ENCODE data around the gene SH3BGRL.

DNA sequence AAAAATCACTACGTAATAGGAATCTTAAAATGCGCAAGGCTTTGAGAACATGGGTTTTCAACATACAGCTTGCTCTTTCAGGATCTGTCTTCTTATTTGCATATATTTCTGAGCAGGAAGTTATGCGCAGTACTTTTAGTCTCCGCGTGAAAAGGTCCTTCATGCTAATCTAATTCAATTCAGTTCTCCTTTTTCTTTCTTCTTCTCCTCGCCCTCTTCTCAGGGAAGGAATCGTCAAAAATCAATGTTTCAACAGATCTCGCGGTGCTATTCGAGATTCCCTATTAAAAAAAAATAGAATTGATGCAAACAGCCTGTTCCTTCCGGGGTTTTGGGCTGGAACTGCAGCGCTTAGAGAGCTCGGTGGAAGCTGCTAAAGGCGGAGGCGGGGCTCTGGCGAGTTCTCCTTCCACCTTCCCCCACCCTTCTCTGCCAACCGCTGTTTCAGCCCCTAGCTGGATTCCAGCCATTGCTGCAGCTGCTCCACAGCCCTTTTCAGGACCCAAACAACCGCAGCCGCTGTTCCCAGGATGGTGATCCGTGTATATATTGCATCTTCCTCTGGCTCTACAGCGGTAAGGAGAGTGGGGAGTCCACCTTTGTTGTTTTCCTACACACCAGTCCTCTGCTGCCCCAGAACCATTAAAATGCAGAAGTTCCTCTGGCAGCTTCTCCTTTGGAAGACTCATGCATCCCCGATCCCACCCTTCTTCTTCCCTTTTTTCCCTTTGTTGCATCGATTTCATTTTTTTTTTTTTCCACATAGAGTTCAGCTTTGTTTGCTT, at the start of gene SH3BGRL, which contains the start of gene HMGN5:
- TF ChIP-seq, protein P1, sequence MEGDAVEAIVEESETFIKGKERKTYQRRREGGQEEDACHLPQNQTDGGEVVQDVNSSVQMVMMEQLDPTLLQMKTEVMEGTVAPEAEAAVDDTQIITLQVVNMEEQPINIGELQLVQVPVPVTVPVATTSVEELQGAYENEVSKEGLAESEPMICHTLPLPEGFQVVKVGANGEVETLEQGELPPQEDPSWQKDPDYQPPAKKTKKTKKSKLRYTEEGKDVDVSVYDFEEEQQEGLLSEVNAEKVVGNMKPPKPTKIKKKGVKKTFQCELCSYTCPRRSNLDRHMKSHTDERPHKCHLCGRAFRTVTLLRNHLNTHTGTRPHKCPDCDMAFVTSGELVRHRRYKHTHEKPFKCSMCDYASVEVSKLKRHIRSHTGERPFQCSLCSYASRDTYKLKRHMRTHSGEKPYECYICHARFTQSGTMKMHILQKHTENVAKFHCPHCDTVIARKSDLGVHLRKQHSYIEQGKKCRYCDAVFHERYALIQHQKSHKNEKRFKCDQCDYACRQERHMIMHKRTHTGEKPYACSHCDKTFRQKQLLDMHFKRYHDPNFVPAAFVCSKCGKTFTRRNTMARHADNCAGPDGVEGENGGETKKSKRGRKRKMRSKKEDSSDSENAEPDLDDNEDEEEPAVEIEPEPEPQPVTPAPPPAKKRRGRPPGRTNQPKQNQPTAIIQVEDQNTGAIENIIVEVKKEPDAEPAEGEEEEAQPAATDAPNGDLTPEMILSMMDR (conservative IDR thresholded peaks at IDR 0.05): no peak
- no peak for TF ChIP-seq EZH2 (IDR thresholded peaks at IDR 0.05; ENCODE audit: low read depth)

All from PC-9 (cell line).